Measurements from ENCODE around the gene NPLOC4.

The NPLOC4 gene

GRCh38 chr17:81544281-81544974, 92.5 kb downstream of the NPLOC4 start:
- no peak for DNase-seq

DNA sequence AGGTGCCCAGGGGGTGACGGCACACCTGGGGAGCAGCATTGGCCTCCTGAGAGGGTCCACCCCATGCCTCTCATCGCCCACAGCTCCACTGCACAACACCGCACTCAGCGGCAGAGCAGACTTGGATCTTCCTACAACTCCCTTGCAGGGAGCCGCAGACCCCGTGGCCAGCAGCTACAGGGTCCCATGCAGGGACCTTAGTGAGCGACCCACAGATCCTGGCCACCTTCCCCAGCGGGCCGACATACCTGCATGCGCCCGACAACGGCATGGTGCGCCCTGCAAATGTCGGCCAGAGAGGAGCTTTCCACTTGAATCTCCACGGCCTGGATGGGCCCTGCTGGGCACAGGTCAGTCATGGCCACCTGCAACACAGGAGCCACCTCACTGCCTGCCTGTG, 93.2 kb downstream of the NPLOC4 start:
- no peak for DNase-seq

- no peak for DNase-seq
Observed at GRCh38 chr17:81543339-81543675, 93.6 kb downstream of the NPLOC4 start.

- no peak for DNase-seq
Observed at GRCh38 chr17:81542431-81543338, 94.2 kb downstream of the NPLOC4 start.

GRCh38 chr17:81541123-81541522, 95.8 kb downstream of the NPLOC4 start:
- no peak for DNase-seq

GRCh38 chr17:81540676-81541027, 96.3 kb downstream of the NPLOC4 start:
- no peak for DNase-seq

DNA sequence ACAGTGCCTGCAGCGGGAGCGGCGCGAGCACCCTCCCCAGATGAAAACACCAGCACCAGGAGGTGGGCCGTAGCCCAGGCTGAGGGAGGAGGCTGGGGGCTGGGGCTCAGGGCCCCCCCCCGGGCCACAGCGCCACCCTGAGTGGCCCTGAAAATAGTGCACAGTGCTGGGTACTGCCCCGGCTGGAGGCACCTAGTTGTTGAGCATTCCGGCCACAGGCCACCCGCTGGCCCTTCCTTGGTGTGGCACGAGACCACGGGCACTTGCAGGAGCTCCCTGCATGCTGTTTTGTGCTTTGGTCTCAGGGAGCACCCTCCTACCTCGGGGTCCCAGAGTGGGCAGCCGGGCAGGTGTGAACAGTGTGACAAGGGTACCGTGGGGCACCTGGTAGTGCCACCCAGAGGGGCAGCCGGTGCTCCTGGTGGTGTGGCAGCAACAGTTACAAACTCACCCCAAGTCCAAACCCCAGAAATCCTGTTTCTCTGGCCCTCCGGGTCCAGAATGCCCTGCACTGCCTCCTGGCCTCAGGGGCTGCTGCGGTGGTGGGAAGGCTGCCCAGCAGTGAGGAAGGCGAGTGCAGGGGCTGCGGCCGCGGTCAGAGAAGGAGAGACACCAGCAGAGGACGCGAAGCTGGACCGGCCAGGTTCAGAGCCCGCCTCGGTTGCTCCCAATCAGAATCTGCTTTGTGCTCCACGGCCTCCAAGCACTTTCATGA, 96.8 kb downstream of the NPLOC4 start:
- DNase-seq: no peak

- no peak for DNase-seq
Observed at GRCh38 chr17:81539571-81539900, 97.4 kb downstream of the NPLOC4 start.

DNA sequence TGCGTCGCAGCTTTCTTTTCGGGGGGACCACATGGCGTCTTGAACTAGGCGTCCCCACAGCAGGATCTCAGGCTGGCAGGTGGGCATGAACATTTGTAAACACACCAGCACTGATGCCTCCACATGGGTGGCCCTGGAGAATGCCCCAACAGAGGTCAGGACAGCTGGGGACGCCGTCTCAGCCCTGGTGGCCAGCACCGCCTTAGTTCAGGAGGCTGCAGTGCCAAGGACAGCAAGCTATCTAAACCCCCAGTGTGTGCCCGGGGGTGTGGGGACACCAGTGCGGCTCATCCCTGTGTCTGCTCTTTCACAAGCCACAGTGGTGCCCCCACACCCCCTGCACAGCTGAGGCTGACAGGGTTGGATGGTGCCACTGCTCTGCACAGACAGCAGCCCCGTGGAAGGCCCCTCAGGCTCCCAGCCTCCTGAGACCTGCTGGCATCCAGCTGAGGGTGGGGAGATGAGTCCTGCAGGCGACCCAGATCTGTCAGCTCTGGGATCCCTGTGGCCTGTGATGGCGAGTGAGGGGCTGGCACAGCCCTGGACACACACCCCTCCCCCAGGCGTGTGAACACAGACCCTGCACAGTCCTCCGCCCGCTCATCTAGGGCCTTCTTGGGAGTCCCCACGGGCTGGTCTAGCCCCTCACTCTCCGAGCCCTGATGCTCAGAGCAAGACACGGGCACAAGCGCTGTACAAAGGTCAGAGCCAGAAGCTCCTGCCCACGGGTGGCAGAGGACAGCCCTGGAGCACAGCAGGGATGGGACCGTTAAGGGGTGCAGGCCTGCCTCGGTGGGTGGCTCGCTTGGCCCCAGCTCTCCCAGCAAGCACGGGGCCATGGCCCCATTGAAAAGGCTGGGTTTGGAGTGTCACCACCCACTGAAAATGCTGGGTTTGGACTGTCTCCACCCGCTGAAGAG, 98.0 kb downstream of the NPLOC4 start:
- no peak for DNase-seq

GRCh38 chr17:81537856-81538555, 98.9 kb downstream of the NPLOC4 start:
- DNase-seq: no peak

- DNase-seq: peak; percentile 29
Observed at GRCh38 chr17:81537343-81537855, 99.5 kb downstream of the NPLOC4 start.

DNA sequence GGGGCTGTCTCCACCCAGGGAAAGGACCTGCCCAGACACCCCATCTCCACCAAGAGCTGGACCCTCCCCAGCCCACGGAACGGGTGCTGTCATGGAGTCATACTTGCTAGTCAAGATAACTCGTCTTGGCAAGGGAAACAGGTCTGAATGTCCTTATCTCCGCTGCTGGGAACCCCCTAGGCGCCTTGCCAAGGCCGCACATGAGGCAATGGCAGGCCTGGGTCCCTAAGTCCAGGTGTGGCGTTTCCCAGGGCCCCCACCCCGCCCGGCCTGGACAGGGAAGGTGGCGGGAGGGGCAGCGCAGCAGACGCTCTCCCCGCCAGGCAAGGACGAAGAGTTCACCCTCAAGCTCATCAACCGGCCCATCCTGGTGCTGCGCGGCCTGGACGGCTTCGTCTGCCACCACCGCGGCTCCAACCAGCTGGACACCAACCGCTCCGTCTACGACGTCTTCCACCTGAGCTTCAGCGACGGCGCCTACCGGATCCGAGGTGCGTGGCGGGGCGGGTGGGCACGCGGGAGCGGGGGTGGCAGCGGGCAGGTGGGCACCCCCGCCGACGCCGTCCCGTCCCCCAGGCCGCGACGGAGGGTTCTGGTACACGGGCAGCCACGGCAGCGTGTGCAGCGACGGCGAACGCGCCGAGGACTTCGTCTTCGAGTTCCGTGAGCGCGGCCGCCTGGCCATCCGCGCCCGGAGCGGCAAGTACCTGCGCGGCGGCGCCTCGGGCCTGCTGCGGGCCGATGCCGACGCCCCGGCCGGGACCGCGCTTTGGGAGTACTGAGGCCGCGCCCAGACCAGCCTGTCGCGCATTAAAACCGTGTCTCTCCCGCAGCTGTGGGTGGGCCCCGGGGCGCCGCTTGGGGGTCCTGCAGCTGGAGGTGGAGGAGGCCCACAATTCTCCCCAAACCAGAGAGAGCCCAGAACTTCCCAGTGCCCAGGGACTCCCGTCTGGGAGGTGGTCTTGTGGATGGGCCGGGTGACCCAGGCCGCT, 100.3 kb downstream of the NPLOC4 start:
- DNase-seq: no peak

GRCh38 chr17:81535480-81536298, 101.2 kb downstream of the NPLOC4 start:
- DNase-seq: no peak

GRCh38 chr17:81535007-81535328, 101.9 kb downstream of the NPLOC4 start:
- no peak for DNase-seq

DNA sequence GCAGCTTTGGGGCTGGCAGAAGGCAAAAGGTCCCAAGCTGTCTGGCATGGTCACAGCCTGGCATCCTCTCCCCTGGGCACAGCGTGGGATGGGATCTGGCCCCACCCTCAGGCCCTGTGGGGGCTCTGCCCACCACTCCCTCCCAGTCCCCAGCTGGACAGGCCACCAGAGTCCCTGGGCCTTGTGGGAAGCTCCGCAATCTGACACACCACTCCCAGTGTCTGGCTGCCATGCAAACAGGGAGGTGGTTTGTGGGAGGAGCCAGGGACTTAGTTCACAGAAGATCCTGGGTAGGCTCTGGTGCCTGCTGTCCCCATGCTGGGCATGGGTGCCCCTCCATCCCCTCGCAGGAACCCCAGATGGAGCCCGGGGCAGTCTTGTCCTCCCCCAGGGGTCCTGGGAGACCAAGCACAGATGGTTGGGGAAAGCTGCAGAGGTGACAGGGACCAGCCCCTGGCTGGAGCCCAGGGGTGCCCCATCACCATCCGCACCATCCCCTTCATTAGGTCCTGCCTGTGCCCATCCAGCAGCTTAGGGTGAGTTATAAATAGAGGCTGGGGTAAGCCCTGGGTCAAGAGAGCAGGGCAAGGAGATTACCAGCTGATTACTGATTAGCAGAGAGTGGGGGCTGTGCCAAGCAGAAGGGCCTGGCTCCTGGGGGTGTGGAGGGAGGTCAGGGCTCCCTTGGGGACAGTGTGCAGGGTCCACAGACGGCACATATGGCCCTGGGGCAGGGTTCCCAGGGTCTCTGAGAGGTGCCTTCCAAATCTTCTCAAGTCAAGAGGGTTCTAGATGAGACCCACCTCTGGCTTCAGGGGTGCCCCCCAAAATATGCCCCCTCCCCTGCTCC, 102.5 kb downstream of the NPLOC4 start:
- no peak for DNase-seq

GRCh38 chr17:81533339-81534141, 103.4 kb downstream of the NPLOC4 start:
- no peak for DNase-seq

GRCh38 chr17:81532490-81533287, 104.2 kb downstream of the NPLOC4 start:
- DNase-seq: no peak
